Astrocyte (in vitro differentiated cells and primary cell): ENCODE results near the gene BRD4.

ENCODE experiments used
- CTCF ChIP-seq: IDR thresholded peaks from 2 replicates; pipeline ENCODE4 v1.5.1; 2011; ENCODE audit warnings: low read depth, mild to moderate bottlenecking, inconsistent platforms, low read length, moderate library complexity; ENCODE audit not compliant: insufficient read depth
- EZH2 ChIP-seq: IDR thresholded peaks from 2 replicates; pipeline ENCODE4 v1.6.1; 2012; ENCODE audit warnings: mild to moderate bottlenecking, low read length, inconsistent platforms; ENCODE audit not compliant: insufficient read depth

- no peak for TF ChIP-seq CTCF
- TF ChIP-seq EZH2: no peak
Measured at GRCh38 chr19:15296841-15297415, 35.4 kb downstream of the BRD4 start.
